NT2/D1 (cell line): ENCODE data around the gene SLC37A4.

Source experiments
- YY1 ChIP-seq: IDR thresholded peaks from 2 replicates; pipeline ENCODE4 v1.6.1; 2011; ENCODE audit not compliant: insufficient read length, insufficient read depth
- ZNF274 ChIP-seq: IDR thresholded peaks from 2 replicates; pipeline ENCODE4 v1.6.1; 2011; ENCODE audit warnings: mild to moderate bottlenecking, low read depth, low read length

GRCh38 chr11:119046489-119046888 lies 15.8 kb upstream of the SLC37A4 start:
- TF ChIP-seq ZNF274, result no peak
- no peak for TF ChIP-seq YY1
